ENCODE results near the gene COMMD8. TPM values are rescaled to one million over a fixed set of nuclear protein-coding genes. Genes with fewer than 3 reads are reported as not detected.

The COMMD8 gene
- total and polyA plus RNA-seq, 10 of the 15 experiments (the other 5 are each of a cell fraction or from before 2014, with no cell fraction given): 27.6 to 156 (median 48.4) TPM

GRCh38 chr4:47427935-47428334 lies 35.6 kb downstream of the COMMD8 start:
- no peak overlapping the region for H2AFZ ChIP-seq (ENCODE audit: control insufficient read depth, low read depth, low read length)
- no peaks in the 10 kb centered on the region for H3K36me3 ChIP-seq (ENCODE audit: control insufficient read depth in 2 of 2, insufficient read depth in 2 of 2, low read length in 1 of 2)
- no peaks in the 10 kb centered on the region for H3K79me2 ChIP-seq (ENCODE audit: control insufficient read depth, insufficient read depth, low read length)
- H3K27ac ChIP-seq (ENCODE audit: control insufficient read depth, insufficient read depth): no peak overlapping the region
- BruUV-seq (replicated peaks): no TSS peak
- H3K4me2 ChIP-seq (ENCODE audit: control insufficient read depth, insufficient read depth): no peak overlapping the region
- no peaks in the 10 kb centered on the region for H4K20me1 ChIP-seq (ENCODE audit: control insufficient read depth, insufficient read depth)
- SMC1A ChIA-PET (ENCODE audit: uncharacterized antibody, unreplicated experiment): interaction anchor here (0.7 to 1.9 kb wide), 3 partner anchors 9 to 56 kb away, joined by 3 to 7 read pairs (median 3); no protein-coding TSS in a partner anchor
- no peak for ATAC-seq
- no peaks in the 10 kb centered on the region for H3K27me3 ChIP-seq (replicated peaks in 1 of 2; ENCODE audit: control insufficient read depth in 2 of 2, insufficient read depth in 2 of 2, low read length in 1 of 2)
- no peaks in the 10 kb centered on the region for H3K4me1 ChIP-seq (ENCODE audit: control insufficient read depth, insufficient read depth, low read length)
- POLR2A ChIA-PET: no interaction called here
- intact Hi-C loops (cut with micrococcal nuclease; ENCODE audit: unreplicated experiment): no loop called here
- no peaks in the 10 kb centered on the region for H3K9me3 ChIP-seq (replicated peaks; ENCODE audit: control insufficient read depth, insufficient read depth, low read length)
- TF ChIP-seq MXI1 (IDR thresholded peaks at IDR 0.05; ENCODE audit: low read depth, low read length): no peak
- TF ChIP-seq ZNF384 (IDR thresholded peaks at IDR 0.05; ENCODE audit: borderline replicate concordance, low read depth, low read length): no peak
- no peak for TF ChIP-seq RELA (IDR thresholded peaks at IDR 0.05; ENCODE audit: borderline replicate concordance, partially characterized antibody)
- no peak for TF ChIP-seq BRCA1 (IDR thresholded peaks at IDR 0.05; ENCODE audit: low read depth, low read length)
- TF ChIP-seq, protein P1, sequence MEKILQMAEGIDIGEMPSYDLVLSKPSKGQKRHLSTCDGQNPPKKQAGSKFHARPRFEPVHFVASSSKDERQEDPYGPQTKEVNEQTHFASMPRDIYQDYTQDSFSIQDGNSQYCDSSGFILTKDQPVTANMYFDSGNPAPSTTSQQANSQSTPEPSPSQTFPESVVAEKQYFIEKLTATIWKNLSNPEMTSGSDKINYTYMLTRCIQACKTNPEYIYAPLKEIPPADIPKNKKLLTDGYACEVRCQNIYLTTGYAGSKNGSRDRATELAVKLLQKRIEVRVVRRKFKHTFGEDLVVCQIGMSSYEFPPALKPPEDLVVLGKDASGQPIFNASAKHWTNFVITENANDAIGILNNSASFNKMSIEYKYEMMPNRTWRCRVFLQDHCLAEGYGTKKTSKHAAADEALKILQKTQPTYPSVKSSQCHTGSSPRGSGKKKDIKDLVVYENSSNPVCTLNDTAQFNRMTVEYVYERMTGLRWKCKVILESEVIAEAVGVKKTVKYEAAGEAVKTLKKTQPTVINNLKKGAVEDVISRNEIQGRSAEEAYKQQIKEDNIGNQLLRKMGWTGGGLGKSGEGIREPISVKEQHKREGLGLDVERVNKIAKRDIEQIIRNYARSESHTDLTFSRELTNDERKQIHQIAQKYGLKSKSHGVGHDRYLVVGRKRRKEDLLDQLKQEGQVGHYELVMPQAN (conservative IDR thresholded peaks at IDR 0.05): no peak
- no peak for TF ChIP-seq EED (IDR thresholded peaks at IDR 0.05; ENCODE audit: low read depth)
- TF ChIP-seq SKIL (IDR thresholded peaks at IDR 0.05; ENCODE audit: low read depth, poor library complexity, severe bottlenecking): no peak
- TF ChIP-seq SMC3 (IDR thresholded peaks at IDR 0.05; ENCODE audit: borderline replicate concordance, low read length): no peak
- TF ChIP-seq BMI1 (IDR thresholded peaks at IDR 0.05; ENCODE audit: borderline replicate concordance): no peak
- no peak for TF ChIP-seq POLR2AphosphoS2 (IDR thresholded peaks at IDR 0.05; ENCODE audit: low read depth, low read length)
- TF ChIP-seq RAD51 (IDR thresholded peaks at IDR 0.05): no peak
- no peak for TF ChIP-seq ZSCAN29 (IDR thresholded peaks at IDR 0.05)
- WGBS (ENCODE audit: insufficient coverage, insufficient replicate concordance, low lambda C conversion rate, missing lambda C conversion rate): 61% methylated on average over 2 of the region's 2 CpGs
- DNase-seq (ENCODE audit: low read depth, low spot score): no peak
- RAD21 ChIA-PET (ENCODE audit: unreplicated experiment): no interaction called here
- FAIRE-seq: no peak
- no peak overlapping the region for H3K4me3 ChIP-seq
- no peak overlapping the region for H3K9ac ChIP-seq (ENCODE audit: control insufficient read depth, insufficient read depth, low read length)
- in situ Hi-C loops (cut with MboI): no loop called here
- CTCF ChIA-PET: no interaction called here
